NCI-H2171 treated with DMSO at 0.1 percent for 48 hours (cell line): ENCODE data around the gene LRRTM2.
"Not testable (repeated sequence)": the region's sequence is repeated elsewhere in the genome, so short reads cannot be mapped to it uniquely, and the experiment has no call there.

ENCODE experiments used
- DNase-seq: peaks from one replicate; lab custom pipeline; 2025; lab: John Stamatoyannopoulos, UW

Gene LRRTM2

GRCh38 chr5:138874771-138875551 is at the start of gene LRRTM2:
TSS of gene LRRTM2 (minus strand) at chr5:138875335. CDS start at chr5:138874911, 424 bp downstream.
- DNase-seq, result no peak

GRCh38 chr5:138922494-138922893 is 47.4 kb upstream of the LRRTM2 start:
- DNase-seq, result no peak

GRCh38 chr5:138921362-138921761 is 46.2 kb upstream of the LRRTM2 start:
- not testable (repeated sequence) for DNase-seq

- no peak for DNase-seq
Measured at GRCh38 chr5:138920181-138920580, 45.0 kb upstream of the LRRTM2 start.

- no peak for DNase-seq
Measured at GRCh38 chr5:138918686-138919085, 43.6 kb upstream of the LRRTM2 start.

GRCh38 chr5:138914338-138914737 is 39.2 kb upstream of the LRRTM2 start:
- DNase-seq, result no peak

GRCh38 chr5:138913773-138914172 is 38.6 kb upstream of the LRRTM2 start:
- no peak for DNase-seq

- DNase-seq, result no peak
Measured at GRCh38 chr5:138912093-138912492, 37.0 kb upstream of the LRRTM2 start.

- DNase-seq, result no peak
Measured at GRCh38 chr5:138911441-138911840, 36.3 kb upstream of the LRRTM2 start.

- no peak for DNase-seq
Measured at GRCh38 chr5:138910546-138911185, 35.5 kb upstream of the LRRTM2 start.

- DNase-seq, result no peak
Measured at GRCh38 chr5:138909734-138910133, 34.6 kb upstream of the LRRTM2 start.

- DNase-seq, result no peak
Measured at GRCh38 chr5:138905541-138905940, 30.4 kb upstream of the LRRTM2 start.

GRCh38 chr5:138903130-138903775 is 28.1 kb upstream of the LRRTM2 start:
- no peak for DNase-seq

GRCh38 chr5:138901716-138902115 is 26.6 kb upstream of the LRRTM2 start:
- DNase-seq, result no peak

GRCh38 chr5:138900281-138900965 is 25.3 kb upstream of the LRRTM2 start:
- no peak for DNase-seq

GRCh38 chr5:138898742-138899141 is 23.6 kb upstream of the LRRTM2 start:
- no peak for DNase-seq

- no peak for DNase-seq
Measured at GRCh38 chr5:138898299-138898698, 23.2 kb upstream of the LRRTM2 start.

- no peak for DNase-seq
Measured at GRCh38 chr5:138895918-138896317, 20.8 kb upstream of the LRRTM2 start.

GRCh38 chr5:138890644-138891043 is 15.5 kb upstream of the LRRTM2 start:
- DNase-seq, result no peak

GRCh38 chr5:138889994-138890393 is 14.9 kb upstream of the LRRTM2 start:
- no peak for DNase-seq

- DNase-seq, result no peak
Measured at GRCh38 chr5:138884554-138884953, 9.4 kb upstream of the LRRTM2 start.

- DNase-seq, result no peak
Measured at GRCh38 chr5:138884094-138884493, 9.0 kb upstream of the LRRTM2 start.
